PC-9 (cell line): Measurements from ENCODE around the gene C20orf204. TPM values are rescaled to one million over a fixed set of nuclear protein-coding genes. Genes with fewer than 3 reads are reported as not detected.

Experiments used
- BruUV-seq: library from RNA; stranded (reverse); fragments of 400-500 nt; replicated peaks from 2 replicates; lab custom pipeline; 2021; lab: Mats Ljungman, UMichigan
- CTCF ChIA-PET: fragments of 300-600 bp; sonication (Branson Sonifier 250); formaldehyde crosslinking; loops from one replicate; lab custom pipeline; 2022; ENCODE audit warnings: antibody characterized with exemption; lab: Charles Lee
- POLR2A ChIA-PET: fragments of 300-600 bp; sonication (Branson Sonifier 250); formaldehyde crosslinking; loops from one replicate; lab custom pipeline; 2022; ENCODE audit warnings: antibody characterized with exemption; ENCODE audit not compliant: unreplicated experiment; lab: Charles Lee
- DNase-seq, 2 experiments: peaks; one replicate each; pipeline versions ENCODE4 v3.0.0 to v3.0.0-alpha.2; 2015 to 2022; ENCODE audit warnings: mixed read lengths in 1 of 2
- H2AFZ ChIP-seq: fragments of 200-600 bp; sonication (generic); 2 replicates; pipeline ENCODE4 v1.8.1; 2017; ENCODE audit warnings: antibody characterized with exemption
- H3F3A ChIP-seq: fragments of 200-600 bp; sonication (generic); 2 replicates; pipeline ENCODE4 v1.8.1; 2017; ENCODE audit warnings: antibody characterized with exemption, mild to moderate bottlenecking, low read depth; ENCODE audit not compliant: insufficient read depth
- H3K27ac ChIP-seq: fragments of 200-600 bp; sonication (generic); 2 replicates; pipeline ENCODE4 v1.6.1; 2016; ENCODE audit warnings: mixed run types
- H3K27me3 ChIP-seq: fragments of 200-600 bp; sonication (generic); 2 replicates; pipeline ENCODE4 v1.6.1; 2016; ENCODE audit warnings: low read depth, mixed run types; ENCODE audit not compliant: insufficient read depth
- H3K36me3 ChIP-seq: fragments of 200-600 bp; sonication (generic); 2 replicates; pipeline ENCODE4 v1.6.1; 2016; ENCODE audit warnings: low read depth, mixed run types
- H3K4me1 ChIP-seq: fragments of 200-600 bp; sonication (generic); replicated peaks from 2 replicates; pipeline ENCODE4 v1.6.1; 2016; ENCODE audit warnings: mixed run types; ENCODE audit not compliant: insufficient read depth
- H3K4me2 ChIP-seq: fragments of 200-600 bp; sonication (generic); 2 replicates; pipeline ENCODE4 v1.6.1; 2017; ENCODE audit warnings: mixed run types
- H3K4me3 ChIP-seq: fragments of 200-600 bp; sonication (generic); 2 replicates; pipeline ENCODE4 v1.6.1; 2016; ENCODE audit warnings: mixed run types
- H3K79me2 ChIP-seq: fragments of 200-600 bp; sonication (generic); 2 replicates; pipeline ENCODE4 v1.6.1; 2017; ENCODE audit warnings: low read depth, mixed run types
- H3K9me2 ChIP-seq: fragments of 200-600 bp; sonication (generic); 2 replicates; pipeline ENCODE4 v1.8.1; 2017; ENCODE audit warnings: mild to moderate bottlenecking; ENCODE audit not compliant: insufficient read depth
- H3K9me3 ChIP-seq: fragments of 200-600 bp; sonication (generic); 2 replicates; pipeline ENCODE4 v1.8.1; 2016; ENCODE audit warnings: low read depth; ENCODE audit not compliant: insufficient read depth
- H4K20me1 ChIP-seq: fragments of 200-600 bp; sonication (generic); 2 replicates; pipeline ENCODE4 v1.8.1; 2017; ENCODE audit not compliant: insufficient read depth
- CTCF ChIP-seq: fragments of 200-600 bp; sonication (generic); conservative IDR thresholded peaks from 2 replicates; pipeline ENCODE4 v1.6.1; 2017; ENCODE audit warnings: mixed run types, antibody characterized with exemption, mild to moderate bottlenecking, moderate library complexity
- EZH2 ChIP-seq: fragments of 200-600 bp; sonication (generic); IDR thresholded peaks from 2 replicates; pipeline ENCODE4 v1.8.0; 2017; ENCODE audit warnings: antibody characterized with exemption, low read depth
- intact Hi-C: fragments of 100-400 bp; cut with micrococcal nuclease; formaldehyde crosslinking; loops from one replicate; pipeline ENCODE4 v1.10.0; 2022; ENCODE audit not compliant: unreplicated experiment
- total RNA-seq: library from RNA; stranded (reverse); gene quantifications from 2 replicates; pipeline ENCODE4 v1.2.3, GENCODE V29; 2021

The C20orf204 gene
- total RNA-seq, 1 experiment from 2014 or later, result 3.8 TPM

DNA sequence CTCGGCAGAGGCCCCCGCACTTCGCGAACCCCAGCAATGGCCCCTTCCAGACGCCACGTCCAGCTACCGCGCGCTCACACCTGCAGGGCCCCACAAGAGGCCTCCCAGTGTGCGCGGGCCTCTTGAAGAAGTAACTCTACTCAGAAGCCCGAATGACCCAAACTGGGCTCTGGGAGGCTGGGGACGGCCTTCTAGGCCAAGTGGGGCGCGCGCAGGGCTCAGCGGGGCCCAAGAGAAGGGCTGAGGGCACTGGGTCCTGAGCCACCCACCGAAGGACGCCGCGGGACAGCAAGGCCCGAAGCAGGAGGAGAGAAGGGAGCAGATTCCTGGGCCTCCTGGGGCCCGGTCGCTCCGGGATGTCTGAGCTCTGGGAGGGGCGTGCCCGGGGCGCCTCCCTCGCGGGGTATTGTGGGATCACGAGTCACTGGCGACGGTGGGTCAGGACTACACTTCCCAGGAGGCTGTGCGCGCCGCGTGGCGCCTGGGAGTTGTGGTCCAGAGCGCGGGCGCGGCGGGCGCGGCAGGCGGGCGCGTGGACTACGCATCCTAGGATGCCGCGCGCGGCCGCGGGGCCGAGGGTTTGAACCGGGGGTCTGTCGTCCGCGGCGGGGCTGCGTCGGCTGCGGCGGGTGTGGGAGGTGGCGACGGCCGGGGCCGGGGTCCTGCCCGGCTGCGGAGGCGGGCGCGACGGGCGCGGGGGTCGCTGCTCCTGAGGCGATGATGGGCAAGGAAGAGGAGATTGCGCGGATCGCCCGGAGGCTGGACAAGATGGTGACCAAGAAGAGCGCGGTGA is 26.8 kb downstream of the C20orf204 start, which contains the start of gene TCEA2:
Gene TCEA2, plus strand, starts transcription at position 603 of the 793 bp plus-strand sequence. Its CDS starts 115 bp downstream, at position 718.
- intact Hi-C loops, result loop anchor here (1.0 to 10.0 kb wide), 5 partner anchors 16 to 198 kb away; partner anchors contain the start of genes ABHD16B, PRPF6, RGS19 and TPD52L2

GRCh38 chr20:64063389-64064144 is 27.6 kb downstream of the C20orf204 start:
- Histone ChIP-seq H2AFZ (peak overlapping the region; percentile 85), H3K4me1 (peaks cover 47% of the 10 kb centered on the region), H3K27ac (peak overlapping the region; percentile 61), H3K36me3 (no peaks in the 10 kb centered on the region), H3K9me3 (no peaks in the 10 kb centered on the region), H3K79me2 (peaks cover 19% of the 10 kb centered on the region), H3K9me2 (no peaks in the 10 kb centered on the region), H3K27me3 (no peaks in the 10 kb centered on the region), H3K4me3 (peak overlapping the region; percentile 90), H4K20me1 (peaks cover 5% of the 10 kb centered on the region), H3F3A (peaks cover 31% of the 10 kb centered on the region; the same call in 1 of the 2 replicates), H3K4me2 (peak overlapping the region; percentile 96)
- no TSS peak for BruUV-seq
- POLR2A ChIA-PET, result interaction anchor here (0.6 to 1.0 kb wide), 8 partner anchors 9 to 791 kb away, joined by 3 to 18 read pairs (median 4); partner anchors contain the start of genes ARFGAP1, HELZ2 and PRPF6
- no peak for TF ChIP-seq EZH2
- no peak for TF ChIP-seq CTCF
- intact Hi-C loops, result loop anchor here (1.0 to 10.0 kb wide), 5 partner anchors 15 to 199 kb away; partner anchors contain the start of genes ABHD16B, PRPF6, RGS19 and TPD52L2
- CTCF ChIA-PET, result interaction anchor here (1.0 kb wide), 1 partner anchor 83 kb away, joined by 3 read pairs; the partner anchor contains the start of gene PRPF6
- no peak for DNase-seq

More for the DNA sequence above, 26.8 kb downstream of the C20orf204 start, which contains the start of gene TCEA2:
- no peak for TF ChIP-seq EZH2
- TF ChIP-seq CTCF, result no peak
- POLR2A ChIA-PET, result interaction anchor here (0.6 to 1.0 kb wide), 10 partner anchors 8 to 790 kb away, joined by 3 to 18 read pairs (median 4); partner anchors contain the start of genes ARFGAP1, HELZ2, PPDPF and PRPF6
- no peaks in the 10 kb centered on the region for H3K9me3 ChIP-seq
- DNase-seq, result peak; percentile 87 to 97
- CTCF ChIA-PET, result interaction anchor here (1.0 kb wide), 1 partner anchor 82 kb away, joined by 3 read pairs; the partner anchor contains the start of gene PRPF6
- H3K27ac ChIP-seq, result peak within 1 kb of the TSS; percentile 61
- H3K4me1 ChIP-seq, result peaks cover 54% of the 10 kb centered on the region
- peaks cover 5% of the 10 kb centered on the region for H4K20me1 ChIP-seq
- H3F3A ChIP-seq, result peaks cover 31% of the 10 kb centered on the region; the same call in 1 of the 2 replicates
- H3K9me2 ChIP-seq, result no peaks in the 10 kb centered on the region
- H3K4me2 ChIP-seq, result peak within 1 kb of the TSS; percentile 96
- no TSS peak for BruUV-seq
- peak within 1 kb of the TSS; percentile 90 for H3K4me3 ChIP-seq
- peak within 1 kb of the TSS; percentile 85 for H2AFZ ChIP-seq
- H3K36me3 ChIP-seq, result no peaks in the 10 kb centered on the region
- H3K79me2 ChIP-seq, result peaks cover 19% of the 10 kb centered on the region
- no peaks in the 10 kb centered on the region for H3K27me3 ChIP-seq
